SW480 (cell line): ENCODE results near the gene DUSP3.
"Not testable (repeated sequence)": the region's sequence is repeated elsewhere in the genome, so short reads cannot be mapped to it uniquely, and the experiment has no call there.

Experiments
- DNase-seq: peaks from one replicate; pipeline ENCODE4 v3.0.0-alpha.2; 2016; ENCODE audit warnings: low spot score

Gene DUSP3

GRCh38 chr17:43800736-43801135 is 22.0 kb upstream of the DUSP3 start:
- DNase-seq: no peak

GRCh38 chr17:43799047-43799446 is 20.3 kb upstream of the DUSP3 start:
- DNase-seq: no peak

DNA sequence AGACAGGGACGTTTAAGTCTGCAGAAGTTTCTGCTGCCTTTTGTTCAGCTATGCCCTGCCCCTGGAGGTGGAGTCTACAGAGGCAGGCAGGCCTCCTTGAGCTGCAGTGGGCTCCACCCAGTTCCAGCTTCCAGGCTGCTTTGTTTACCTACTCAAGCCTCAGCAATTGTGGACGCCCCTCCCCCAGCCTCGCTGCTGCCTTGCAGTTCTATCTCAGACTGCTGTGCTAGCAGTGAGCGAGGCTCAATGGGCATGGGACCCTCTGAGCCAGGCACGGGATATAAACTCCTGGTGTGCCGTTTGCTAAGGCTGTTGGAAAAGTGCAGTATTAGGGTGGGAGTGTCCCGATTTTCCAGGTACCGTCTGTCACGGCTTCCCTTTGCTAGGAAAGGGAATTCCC is 19.2 kb upstream of the DUSP3 start:
- not testable (repeated sequence) for DNase-seq

GRCh38 chr17:43792668-43793067 is 13.9 kb upstream of the DUSP3 start:
- DNase-seq: not testable (repeated sequence)

DNA sequence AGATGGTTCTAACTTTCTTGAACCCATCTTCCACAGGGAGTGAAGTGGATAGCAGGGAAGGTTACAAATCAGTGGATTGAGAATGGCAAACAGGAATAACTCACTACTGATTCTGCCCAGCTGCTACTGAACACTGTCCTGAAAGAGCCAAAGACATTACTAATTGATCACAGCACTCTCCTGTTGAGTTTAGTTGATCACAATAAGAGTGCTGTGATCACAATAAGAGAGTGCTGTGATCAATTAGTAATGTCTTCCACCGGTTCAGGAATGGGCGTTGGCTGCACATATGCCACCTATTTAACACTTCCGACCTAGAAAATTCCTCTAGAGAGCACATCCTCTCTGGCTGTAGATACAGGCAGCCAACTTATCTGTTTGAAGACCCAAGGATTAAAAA is 12.8 kb upstream of the DUSP3 start:
- peak; percentile 88 for DNase-seq

- DNase-seq: no peak
Observed at GRCh38 chr17:43790311-43790940, 11.6 kb upstream of the DUSP3 start.

GRCh38 chr17:43789482-43789881 is 10.7 kb upstream of the DUSP3 start:
- DNase-seq: no peak

- DNase-seq: no peak
Observed at GRCh38 chr17:43788540-43788939, 9.8 kb upstream of the DUSP3 start.

DNA sequence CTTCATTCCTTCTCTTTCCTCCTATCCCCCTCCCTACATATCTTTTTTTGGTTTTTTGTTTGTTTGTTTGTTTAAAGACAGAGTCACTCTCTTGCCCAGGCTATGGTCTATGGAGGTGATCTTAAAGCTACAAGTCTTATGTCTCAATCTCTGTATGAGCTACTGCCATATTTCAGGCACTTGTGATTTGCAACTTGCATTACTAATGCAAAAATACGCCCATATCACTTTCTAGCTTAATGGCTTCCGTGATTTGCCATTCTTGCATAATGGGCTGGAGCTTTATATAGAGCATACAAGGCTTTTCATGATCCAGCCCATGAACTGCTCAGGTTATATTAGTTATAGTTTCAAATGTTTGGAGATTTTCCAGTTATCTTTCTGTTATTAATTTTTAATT is 9.0 kb upstream of the DUSP3 start:
- no peak for DNase-seq

DNA sequence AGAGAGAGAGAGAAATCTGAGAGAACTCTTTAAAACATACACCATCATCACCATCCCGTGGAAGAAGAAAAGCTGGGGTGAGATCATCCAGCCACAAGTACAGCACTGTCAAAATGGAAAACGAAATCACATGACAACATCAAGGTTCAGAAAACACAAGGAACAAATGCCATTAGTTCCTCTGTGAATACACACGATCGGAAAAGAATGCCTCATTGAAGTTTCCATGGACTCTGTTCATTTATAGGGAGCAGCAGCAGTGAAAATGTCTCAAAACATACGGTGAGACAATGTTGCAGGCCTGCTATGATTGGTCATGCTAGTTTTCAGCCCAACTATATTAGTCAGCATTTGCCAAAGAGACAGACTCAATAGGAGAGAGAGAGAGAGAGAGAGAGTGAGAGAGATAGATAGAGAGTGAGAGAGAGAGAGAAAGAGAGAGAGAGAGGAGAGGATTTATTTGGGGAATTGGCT is 5.9 kb upstream of the DUSP3 start:
- no peak for DNase-seq

GRCh38 chr17:43784068-43784467 is 5.3 kb upstream of the DUSP3 start:
- no peak for DNase-seq

GRCh38 chr17:43782913-43783680 is 4.3 kb upstream of the DUSP3 start:
- DNase-seq: no peak

- no peak for DNase-seq
Observed at GRCh38 chr17:43780135-43780534, 1.4 kb upstream of the DUSP3 start, which contains the start of gene CFAP97D1. Gene CFAP97D1 (plus strand): TSS chr17:43780435. CDS start chr17:43780463, 28 bp downstream.

DNA sequence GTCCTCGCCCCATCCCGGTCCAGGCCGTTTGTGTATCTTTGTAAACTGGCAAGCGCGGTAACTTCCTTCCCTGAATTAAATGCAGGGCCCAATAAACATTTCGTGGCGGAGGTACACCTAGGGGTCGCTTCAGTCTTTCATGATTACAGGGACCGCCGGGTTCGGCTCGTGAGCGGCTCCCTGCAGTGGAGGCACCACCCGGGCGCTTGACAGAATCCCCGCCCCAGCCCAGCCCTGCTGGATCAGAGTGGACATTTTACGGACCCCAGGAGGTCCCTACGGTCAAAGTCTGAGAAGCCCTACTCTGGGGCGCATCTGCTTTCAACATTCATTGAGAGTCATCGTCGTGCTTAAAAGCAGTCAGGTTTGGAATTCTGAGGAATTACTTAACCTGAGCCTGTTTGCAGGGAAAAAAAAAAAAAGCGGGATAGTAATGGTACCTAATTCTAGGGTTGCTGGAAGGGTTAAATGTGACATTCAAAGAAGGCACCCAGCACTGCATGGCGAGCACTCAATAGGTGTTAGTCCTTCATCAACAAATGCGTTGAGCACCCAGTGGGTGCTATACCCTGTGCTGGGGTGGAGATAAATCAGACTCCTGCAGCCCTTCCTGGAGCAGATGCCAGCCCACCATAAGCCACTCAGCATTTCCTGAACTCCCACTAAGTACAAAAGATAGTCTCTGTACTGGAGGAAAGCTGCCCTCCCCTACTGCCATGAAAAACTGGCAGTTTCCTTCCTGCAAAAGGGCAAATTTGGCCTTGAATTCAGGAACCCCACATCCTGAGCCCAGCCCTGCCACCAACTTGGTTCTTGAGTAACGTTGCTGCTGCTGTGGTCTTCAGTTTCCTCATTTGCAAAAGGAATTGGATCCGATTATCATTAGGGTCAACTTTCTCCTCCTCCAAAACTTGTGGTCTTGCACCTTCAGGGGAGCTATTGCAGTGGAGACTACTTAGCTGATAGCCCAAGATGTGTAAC is 658 bp upstream of the DUSP3 start:
- DNase-seq: peak; percentile 65

DNA sequence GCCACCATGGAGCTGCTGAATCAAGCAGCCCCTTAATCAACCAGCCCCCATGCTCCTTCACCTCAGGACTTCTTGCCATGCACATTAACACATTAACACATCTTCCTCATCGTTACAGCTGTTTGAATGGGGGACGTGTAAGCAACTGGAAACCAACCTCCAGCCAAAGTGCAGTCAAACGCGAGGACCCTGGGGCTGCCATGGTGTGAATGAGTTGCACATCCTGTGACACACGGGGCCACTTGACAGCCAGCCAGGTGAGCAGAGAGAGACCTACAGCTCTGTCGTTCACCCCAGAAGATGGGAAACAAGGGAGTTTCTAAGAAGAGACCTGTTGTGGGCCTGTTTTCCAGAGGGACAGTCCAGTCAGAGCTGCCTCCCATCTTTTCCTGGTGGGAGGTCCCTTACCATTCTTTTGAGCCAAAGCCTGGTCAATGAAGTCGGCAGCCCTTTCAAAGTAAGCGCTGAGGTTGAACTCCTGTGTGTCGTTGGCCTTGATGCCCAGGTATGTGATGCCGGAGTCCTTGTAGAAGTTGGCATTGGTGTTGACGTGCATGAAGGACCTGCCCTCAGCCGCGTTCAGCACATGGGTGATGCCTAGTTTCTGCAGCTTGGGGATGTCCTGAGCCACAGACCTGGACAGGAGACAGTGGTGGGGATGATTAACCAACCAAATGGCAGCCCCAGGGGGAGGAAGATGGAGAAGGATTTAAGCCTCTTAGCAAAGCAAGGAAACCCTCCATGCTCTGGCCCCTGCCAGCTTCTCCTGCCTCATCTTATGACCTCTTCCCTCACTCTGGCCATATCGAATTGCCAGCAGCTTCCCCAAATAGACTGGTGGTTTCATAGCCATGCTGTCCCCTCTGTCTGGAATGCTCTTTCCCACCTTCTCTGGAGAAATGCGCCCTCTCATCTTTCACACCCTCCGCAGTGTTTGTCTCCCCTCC is 4.2 kb downstream of the DUSP3 start:
- no peak for DNase-seq

DNA sequence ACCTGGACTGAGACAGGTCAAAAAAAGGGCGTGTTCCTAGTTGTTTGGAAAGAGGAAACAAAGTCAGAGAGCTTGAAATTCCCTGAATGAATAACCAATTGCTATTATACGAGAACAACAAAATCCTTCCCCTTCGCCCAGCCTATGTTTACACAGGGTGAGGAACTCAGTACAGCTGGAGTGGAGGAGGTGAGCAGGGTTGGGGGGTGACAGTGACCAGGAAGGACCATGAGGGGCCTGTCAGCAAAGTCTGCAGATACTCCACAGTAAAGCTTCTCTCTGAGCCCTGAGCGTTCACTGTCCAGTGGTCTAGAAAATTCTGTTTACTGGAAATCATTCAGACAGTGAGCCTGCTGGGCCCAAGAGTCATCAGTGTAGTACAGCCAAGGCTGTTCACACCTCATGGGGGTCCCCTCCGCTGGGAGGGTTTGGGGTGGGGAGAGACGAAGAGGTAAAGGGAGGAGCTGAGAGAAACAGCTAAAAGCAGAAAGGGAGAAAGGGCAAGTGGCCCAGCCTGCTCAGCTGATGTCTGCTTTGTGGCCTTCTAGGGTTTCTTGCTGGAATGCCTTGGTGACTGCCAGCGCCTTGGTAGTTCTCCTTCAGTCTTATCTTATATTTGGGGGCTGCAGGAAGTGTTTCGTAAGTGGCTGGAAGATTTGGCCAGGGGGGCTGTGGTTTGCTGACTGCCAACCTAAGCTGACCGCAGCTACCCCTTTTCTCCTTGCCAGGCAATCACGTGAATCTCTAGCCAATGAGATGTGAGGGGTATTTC is 5.7 kb downstream of the DUSP3 start:
- no peak for DNase-seq

DNA sequence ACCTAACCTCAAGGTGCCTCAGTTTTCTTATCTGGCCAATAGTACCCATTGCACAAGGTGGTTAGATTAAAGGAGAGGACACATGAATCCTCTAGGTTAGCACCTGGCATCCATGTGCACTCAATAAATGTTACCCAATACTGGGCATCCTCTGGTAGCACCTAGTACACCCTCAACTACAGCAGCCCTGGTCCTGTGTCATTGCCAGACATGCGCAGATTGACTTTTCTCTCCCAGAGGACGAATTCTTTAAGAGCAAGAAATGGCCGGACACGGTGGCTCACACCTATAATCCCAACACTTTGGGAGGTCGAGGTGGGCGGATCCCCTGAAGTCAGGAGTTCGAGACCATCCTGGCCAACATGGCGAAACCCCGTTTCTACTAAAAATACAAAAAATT is 7.3 kb downstream of the DUSP3 start:
- no peak for DNase-seq

DNA sequence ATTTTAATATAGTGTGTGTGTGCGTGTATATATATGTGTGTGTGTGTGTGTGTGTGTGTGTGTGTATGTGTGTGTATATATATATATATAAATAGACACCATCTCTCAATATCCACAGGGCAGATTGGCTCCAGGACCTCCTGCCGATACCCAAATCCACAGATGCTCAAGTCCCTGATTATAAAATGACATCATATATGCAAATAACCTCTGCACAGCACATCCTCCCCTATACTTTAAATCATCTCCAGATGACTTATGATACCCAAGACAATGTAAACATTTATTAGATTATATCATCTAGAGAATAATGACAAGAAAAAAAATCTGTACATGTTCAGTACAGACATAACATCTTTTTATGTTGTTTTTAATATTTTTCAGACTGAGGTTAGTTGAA is 7.8 kb downstream of the DUSP3 start:
- no peak for DNase-seq

GRCh38 chr17:43769859-43770258 is 8.9 kb downstream of the DUSP3 start:
- no peak for DNase-seq

DNA sequence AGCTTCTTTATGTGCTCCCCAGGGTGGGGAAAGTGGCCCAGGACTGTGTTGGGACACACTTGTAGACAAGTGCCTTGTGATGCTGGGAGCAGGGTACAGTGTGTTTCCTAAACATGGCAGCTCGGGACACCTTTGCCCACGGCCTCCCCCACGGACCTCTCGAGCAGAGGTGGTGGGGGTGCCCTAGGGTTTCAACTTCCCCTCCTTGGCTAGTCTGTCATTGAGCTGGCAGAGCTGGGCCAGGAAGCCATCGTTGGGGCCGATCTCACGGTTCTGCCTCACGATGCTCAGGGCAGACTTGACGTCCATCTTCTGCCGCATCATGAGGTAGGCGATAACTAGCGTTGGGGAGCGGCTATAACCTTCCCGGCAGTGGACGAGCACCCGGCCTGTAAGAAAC is 9.4 kb downstream of the DUSP3 start:
- DNase-seq: no peak
